Measurements from ENCODE around the gene TMEM134. TPM values are rescaled to one million over a fixed set of nuclear protein-coding genes. Genes with fewer than 3 reads are reported as not detected.

TMEM134 gene
- total and polyA plus RNA-seq, 9 of the 15 experiments (the other 6 are each of a cell fraction or from before 2014, with no cell fraction given) = 0.63 to 48.4 (median 10.7) TPM

GRCh38 chr11:67493548-67494370 is 24.7 kb upstream of the TMEM134 start:
- 97% methylated on average over 34 of the region's 65 CpGs for WGBS (ENCODE audit: insufficient coverage, low coverage, missing lambda C conversion rate)
- Histone ChIP-seq H3K9me1 (ENCODE audit: control insufficient read depth, insufficient read depth, low read length) (no peaks in the 10 kb centered on the region), H3K36me3 (ENCODE audit: control insufficient read depth, insufficient read depth, low read length) (peaks cover 95% of the 10 kb centered on the region; the same call in 2 of the 3 replicates), H3K4me2 (ENCODE audit: insufficient read depth, low read length) (no peak overlapping the region), H4K20me1 (replicated peaks; ENCODE audit: control insufficient read depth, insufficient read depth, low read length) (no peaks in the 10 kb centered on the region), H3K9me3 (replicated peaks; ENCODE audit: control insufficient read depth, insufficient read depth, low read depth, low read length) (no peaks in the 10 kb centered on the region), H3K79me2 (ENCODE audit: control insufficient read depth, insufficient read depth, low read length) (no peaks in the 10 kb centered on the region), H3K27ac (ENCODE audit: extremely low read depth, low read depth, low read length) (no peak overlapping the region), H3K9ac (ENCODE audit: insufficient read depth in 1 of 2, low read depth in 2 of 2, low read length in 2 of 2) (no peak overlapping the region), H2AFZ (ENCODE audit: low read depth, low read length) (no peak overlapping the region), H3K27me3 (ENCODE audit: control insufficient read depth in 2 of 2, insufficient read depth in 2 of 2, low read length in 2 of 2) (no peaks in the 10 kb centered on the region), H3K4me1 (replicated peaks in 1 of 2; ENCODE audit: control insufficient read depth in 2 of 2, insufficient read depth in 2 of 2, low read length in 2 of 2) (peaks cover 0 to 79% of the 10 kb centered on the region in 2 experiments; a peak in 2 of 5 replicates), H3K4me3 (no peak overlapping the region)
- BruUV-seq (replicated peaks) = no TSS peak
- DNase-seq (ENCODE audit: extremely low read depth in 1 of 4, low spot score in 3 of 4) (no peak), ATAC-seq (no peak), FAIRE-seq (no peak)
- POLR2A ChIA-PET = interaction anchor here (1.1 kb wide), 1 partner anchor 100 kb away, joined by 3 read pairs; no protein-coding TSS in a partner anchor
- intact Hi-C loops (cut with micrococcal nuclease) (no loop called here), in situ Hi-C loops (cut with MboI) (no loop called here)
- CTCF ChIA-PET (ENCODE audit: low intra/inter-chr PET ratio) = no interaction called here
- no peak for TF ChIP-seq TCF7L2 (IDR thresholded peaks at IDR 0.05; ENCODE audit: low read depth, low read length)
- TF ChIP-seq IRF1 (CRISPR knock-in tag; IDR thresholded peaks at IDR 0.05; ENCODE audit: borderline replicate concordance) = no peak
- no peak for TF ChIP-seq ZNF583 (CRISPR knock-in tag; IDR thresholded peaks at IDR 0.05)
- TF ChIP-seq TFAP4 (CRISPR knock-in tag; IDR thresholded peaks at IDR 0.05; ENCODE audit: borderline replicate concordance) = no peak
- TF ChIP-seq HNRNPL (IDR thresholded peaks at IDR 0.05; ENCODE audit: low read depth, low read length) = 0 out of 2 replicates have a peak, but pooled peaks have one; percentile 25

Measured in K562 (cell line).